GM18868 (cell line): ENCODE data around the gene SPSB1.
"Not testable (repeated sequence)": the region's sequence is repeated elsewhere in the genome, so short reads cannot be mapped to it uniquely, and the experiment has no call there.

Experiments
- ATAC-seq: cut with Tn5 transposase; IDR thresholded peaks from one replicate; pipeline ENCODE4 v1.9.1; 2021; ENCODE audit warnings: mild to moderate bottlenecking, moderate library complexity; ENCODE audit not compliant: unreplicated experiment

The SPSB1 gene

DNA sequence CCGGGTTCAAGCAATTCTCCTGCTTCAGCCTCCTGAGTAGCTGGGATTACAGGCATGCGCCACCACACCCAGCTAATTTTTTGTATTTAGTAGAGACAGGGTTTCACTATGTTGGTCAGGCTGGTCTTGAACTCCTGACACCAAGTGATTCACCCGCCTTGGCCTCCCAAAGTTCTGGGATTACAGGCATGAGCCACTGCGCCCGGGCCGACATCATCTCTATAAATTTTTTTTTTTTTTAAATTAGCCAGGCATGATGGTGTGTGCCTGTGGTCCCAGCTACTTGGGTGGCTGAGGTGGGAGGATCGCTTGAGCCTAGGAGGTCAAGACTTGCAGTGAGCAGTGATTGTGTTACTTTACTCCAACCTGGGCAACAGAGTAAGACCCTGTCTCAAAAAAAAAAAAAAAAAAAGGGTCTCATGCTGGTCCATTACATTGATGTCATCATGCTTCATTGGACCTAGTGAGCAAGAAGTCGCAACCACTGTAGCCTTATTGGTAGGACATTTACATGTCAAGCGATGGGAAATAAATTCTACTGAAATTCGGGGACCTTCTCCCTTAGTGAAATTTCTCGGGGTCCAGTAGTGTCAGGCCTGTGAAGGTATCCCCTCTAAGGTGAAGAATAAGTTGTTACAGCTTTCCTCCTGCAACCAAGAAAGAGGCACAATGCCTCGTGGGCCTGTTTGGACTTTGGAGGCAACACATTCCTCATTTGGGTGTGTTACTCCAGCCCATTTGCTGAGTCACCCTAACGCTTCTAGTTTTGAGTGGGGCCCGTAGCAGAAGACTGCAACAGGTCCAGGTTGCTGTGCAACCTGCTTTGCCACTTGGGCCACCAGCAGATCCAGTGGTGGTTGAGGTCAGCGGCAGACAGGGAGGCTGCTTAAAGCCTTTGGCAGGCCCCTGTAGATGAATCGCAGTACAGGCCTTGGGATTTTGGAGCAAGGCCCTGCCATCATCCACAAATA, 7.2 kb downstream of the SPSB1 start:
- not testable (repeated sequence) for ATAC-seq

DNA sequence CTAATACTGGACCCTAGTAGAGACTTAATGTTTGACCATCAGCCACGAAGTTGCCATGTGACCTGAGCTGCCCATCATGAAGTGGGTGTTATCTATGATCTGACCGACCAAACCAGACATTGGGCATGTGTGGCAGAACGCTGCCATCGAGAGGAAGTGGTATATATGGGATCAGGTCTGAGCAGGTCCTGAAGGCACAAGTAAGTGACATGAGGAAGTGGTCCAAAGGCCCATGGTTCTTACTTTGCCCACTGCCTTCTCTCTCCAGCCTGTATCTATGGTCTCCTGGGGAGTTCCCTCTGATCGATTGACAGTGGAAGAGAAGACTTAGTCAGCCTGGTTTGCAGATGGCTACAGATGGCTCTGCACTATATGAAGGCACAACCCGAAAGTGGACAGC, 7.9 kb downstream of the SPSB1 start:
- no peak for ATAC-seq

DNA sequence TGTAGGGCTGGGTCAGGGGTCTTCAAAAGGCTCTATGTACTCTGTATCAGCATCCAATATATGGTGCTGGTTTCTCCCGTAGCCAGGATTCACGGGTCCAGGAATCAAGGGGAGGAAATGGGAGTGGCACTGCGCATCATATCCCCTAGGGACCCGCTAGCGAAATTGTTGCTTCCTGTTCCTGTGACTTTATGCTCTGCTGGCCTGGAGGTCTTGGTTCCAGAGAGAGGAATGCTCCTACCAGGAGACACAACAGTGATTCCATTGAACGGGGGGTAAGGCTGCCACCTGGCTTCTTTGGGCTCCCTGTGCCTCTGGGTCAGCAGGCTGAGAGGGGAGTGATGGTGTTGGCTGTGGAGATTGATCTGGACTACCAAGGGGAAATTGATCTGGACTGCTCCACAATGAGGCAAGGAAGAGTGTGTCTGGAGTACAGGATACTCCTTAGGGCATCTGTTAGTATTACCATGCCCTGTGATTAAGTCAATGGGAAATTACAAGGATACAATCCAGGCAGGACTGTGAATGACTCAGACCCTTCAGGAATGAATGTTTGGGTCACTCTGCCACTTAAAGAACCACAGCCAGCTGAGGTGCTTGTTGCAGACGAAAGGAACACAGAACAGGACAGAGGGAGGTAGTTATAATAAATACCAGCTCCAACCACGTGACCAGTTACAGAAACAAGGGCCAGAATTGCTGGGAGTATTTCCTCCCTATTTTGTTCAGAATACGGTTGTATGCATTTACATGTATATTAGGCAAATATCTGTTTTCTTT, 10.2 kb downstream of the SPSB1 start:
- ATAC-seq: no peak

DNA sequence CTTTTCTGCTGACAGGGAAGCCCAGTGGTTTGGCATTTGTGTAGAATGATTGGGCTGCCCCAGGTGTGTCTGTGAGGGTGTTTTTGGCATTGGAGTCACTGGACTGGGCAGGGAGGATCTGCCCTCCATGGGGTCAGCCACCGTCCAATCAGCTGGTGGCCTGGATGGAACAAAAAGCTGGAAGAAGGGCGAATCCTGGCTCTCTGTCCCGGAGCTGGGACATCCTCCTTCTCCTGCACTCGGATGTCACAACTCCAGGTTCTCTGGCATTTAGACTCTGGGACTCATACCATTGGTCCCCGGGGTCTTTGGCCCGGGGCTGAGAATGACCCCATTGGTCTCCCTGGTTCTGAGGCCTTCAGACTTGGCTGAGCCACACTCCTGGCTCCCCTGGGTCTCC, 11.2 kb downstream of the SPSB1 start:
- ATAC-seq: no peak

DNA sequence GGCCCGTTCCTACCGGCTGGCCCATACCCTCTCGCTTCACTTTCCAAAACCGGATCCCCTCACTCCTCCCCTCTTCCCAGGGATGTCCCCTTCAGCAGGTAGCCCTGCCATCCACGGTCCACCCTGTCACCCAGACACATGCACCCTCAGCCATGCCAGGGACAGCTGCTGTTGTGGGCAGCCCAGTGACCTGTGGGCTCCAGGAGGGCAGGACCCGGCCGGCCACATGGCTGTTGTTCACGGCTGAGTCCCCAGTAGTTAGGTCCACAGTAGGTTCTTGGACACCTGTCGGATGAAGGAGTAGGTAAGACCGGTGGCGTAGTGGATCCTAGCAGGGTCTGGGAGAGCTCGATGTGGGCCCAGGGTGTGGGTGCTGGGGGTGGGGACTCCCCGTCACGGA, 12.5 kb downstream of the SPSB1 start:
- no peak for ATAC-seq

DNA sequence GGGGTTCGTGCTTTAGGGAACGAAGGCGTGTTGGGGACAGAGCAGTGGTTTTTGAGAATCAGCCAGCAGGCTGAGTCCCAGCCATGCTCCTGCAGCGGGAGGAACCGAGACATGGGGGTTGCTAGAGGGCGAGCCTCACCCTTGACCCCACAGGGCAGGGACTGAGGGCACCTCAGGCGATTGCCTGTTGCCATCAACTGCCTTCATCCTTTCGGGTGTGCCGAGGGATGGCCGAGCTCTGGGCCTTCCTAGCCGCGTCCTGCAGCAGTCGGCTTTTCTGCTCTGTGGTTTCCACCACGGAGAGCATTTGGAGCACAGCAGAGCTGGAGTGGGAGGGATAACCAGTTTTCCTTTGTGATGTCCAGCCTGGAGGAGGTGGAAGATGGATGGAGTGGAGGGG, 13.3 kb downstream of the SPSB1 start:
- no peak for ATAC-seq

DNA sequence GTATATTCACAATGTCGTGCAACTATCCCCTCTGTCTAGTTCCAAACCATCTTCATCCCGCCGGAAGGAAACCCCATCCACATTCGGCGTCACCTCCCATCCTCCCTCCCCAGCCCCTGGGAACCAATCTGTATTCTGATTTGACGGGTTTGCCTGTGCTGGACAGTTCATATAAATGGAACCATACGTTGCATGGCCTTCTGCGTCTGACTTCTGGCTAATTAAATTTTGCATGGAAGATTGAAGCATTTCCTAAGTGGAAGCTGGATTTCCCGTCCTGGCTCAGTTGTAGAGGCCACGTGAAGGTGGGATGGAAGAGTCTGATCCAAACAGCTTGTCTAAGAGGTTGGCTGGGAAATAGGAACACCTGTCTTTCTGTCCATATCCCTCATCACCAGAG, 14.6 kb downstream of the SPSB1 start:
- no peak for ATAC-seq

DNA sequence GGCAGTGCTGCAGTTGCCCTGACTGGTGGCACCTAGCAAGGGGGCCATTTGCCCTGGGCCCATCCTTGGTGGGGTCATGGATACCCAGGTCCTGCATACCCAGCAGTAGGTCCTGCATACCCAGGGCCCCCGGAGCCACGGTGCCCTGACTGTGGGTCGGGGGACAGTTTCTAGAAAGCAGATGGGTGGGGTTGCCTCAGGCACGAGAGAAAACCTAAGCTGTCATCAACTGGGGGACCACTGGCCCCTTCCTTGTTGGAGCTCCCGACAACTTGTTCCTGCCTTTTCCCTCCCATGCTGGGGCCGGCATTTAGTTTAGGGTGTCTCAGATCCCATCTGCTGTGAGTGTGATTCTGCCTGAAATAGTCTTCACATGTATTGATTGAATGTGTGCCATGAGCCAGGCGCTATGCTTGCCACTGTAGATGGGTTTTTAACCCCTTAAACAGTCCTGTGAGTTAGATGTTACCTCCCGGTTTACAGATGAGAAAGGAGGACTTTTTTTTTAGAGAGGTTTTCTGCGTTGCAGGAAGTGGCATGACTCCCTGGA, 15.6 kb downstream of the SPSB1 start:
- ATAC-seq: no peak

DNA sequence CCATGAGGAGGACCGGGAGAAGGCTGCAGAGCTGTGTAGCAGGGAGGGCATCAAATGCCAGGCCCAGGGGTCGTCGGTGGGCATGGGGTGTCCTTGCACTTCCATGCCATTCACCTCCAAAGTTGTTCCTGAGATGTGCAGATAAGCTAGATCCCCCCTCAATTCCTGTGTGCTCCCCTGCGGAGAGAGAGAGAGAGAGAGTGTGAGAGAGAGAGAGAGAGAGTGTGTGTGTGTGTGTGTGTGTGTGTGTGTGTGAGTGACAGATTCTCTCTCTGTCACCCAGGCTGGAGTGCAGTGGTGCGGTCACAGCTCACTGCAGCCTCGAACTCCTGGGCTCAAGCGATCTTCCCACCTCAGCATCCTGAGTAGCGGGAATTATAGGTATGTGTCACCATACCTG, 16.4 kb downstream of the SPSB1 start:
- no peak for ATAC-seq

DNA sequence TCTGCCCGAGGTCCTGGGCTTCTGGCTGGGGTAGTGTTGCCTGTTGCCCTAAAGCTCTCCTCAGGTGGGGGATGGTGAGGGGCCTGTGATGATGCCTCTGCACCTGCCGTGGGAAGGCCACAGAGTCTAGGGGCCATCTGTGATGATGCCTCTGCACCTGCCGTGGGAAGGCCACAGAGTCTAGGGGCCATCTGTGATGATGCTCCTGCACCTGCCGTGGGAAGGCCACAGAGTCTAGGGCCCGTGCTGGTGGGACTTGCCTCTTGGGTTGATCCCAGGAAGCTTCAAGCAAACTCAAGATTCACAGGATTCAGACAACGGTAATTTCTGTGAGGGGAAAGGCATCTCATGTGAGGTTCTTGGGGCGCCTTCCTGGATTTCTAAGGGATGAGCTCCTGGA, 17.3 kb downstream of the SPSB1 start:
- no peak for ATAC-seq

DNA sequence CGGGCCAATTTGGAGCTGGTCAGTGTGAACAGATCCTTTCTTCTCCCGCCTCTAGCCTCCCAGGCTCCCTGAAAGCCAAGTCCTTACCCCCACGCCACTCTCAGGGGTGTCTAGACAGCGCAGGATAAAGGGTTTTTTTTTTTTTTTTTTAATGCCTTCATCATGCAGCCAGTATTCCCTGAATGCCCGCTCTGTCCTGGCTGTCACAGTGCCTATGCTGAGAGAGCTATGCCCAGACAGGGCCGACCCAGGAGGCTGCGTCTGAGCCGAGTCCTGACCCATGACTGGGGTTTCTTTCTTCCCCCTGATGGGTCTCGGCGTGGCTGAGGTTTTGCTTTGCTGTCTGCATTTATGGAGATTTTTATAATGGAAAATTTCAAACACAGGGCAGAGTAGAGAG, 18.3 kb downstream of the SPSB1 start:
- ATAC-seq: no peak

DNA sequence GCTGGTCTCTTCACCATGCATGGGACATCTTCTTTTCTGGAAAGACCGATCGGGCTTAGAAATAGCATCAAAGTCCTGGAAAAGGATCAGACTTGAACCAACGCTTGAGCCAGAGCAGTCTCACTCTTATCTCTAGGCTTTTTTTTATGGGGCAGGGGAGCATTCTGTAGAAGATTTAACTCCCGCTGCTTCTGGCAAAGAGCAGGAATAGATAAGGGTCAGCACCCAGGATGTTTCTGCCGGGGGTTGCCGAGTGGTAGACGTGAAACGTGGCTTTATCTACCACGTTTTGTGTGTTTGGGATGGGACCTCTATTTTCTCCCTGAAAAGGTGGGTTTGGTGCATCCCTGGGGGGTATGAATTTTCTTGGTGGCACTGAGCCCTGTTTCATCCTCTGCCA, 18.8 kb downstream of the SPSB1 start:
- no peak for ATAC-seq

DNA sequence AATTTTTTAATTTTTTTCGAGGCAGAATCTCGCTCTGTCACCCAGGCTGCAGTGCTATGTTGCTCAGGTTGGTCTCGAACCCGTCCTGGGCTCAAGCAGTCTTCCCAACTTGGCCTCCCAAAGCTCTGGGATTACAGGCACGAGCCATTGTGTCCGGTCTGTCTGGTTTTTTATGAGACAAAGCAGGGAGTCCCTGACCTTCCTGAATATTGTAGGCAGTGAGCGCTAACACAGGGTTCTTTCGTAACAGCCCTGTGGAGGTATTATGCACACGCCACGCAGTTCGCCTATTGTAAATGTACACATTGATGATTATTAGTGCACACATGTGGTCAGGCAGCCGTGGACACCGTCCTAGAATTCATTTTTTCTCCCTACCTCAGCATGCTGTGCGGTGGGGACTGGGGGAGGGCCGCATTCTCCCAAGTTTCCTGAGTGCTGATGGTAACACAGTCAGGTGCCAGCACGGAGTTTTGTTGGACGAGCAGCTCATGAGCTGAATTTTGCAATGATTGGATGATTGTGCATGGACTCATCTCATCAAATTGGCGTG, 19.6 kb downstream of the SPSB1 start:
- ATAC-seq: no peak

DNA sequence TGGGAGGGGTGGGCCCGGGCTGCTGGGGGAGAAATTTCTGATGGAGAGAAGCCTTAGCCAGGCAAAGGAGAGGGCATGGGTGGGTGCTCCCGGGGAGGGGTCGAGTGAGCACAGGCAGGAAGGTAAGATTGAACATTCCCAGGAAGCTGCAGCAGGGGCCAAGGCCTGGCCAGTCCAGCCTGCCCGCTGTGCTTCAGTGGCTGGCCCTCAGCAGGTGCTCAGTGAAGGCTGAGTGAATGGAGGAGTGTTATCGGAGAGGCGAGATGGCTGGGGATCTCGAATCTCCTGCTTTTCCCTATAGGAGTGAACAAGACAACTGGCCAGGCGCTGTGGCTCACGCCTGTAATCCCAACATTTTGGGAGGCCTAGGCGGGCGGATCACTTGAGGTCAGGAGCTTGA, 20.9 kb downstream of the SPSB1 start:
- ATAC-seq: no peak

DNA sequence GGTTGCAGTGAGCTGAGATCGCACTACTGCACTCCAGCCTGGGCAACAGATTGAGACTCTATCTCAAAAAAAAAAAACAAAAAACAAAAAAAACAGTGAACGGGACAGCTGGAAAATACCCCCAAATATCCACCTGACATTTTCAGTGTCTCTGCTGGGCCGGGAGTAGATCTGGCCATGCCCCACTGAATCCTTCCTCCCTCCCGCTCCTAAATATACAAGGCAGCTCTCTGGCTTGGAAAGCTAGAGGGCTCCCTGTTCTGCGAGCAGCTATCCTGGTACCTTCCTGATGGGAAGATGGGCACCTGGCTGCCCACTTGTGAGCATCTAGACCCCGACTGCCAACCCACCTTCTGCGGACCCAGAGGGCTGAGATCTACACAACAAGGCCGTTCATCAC, 21.4 kb downstream of the SPSB1 start:
- ATAC-seq: no peak

DNA sequence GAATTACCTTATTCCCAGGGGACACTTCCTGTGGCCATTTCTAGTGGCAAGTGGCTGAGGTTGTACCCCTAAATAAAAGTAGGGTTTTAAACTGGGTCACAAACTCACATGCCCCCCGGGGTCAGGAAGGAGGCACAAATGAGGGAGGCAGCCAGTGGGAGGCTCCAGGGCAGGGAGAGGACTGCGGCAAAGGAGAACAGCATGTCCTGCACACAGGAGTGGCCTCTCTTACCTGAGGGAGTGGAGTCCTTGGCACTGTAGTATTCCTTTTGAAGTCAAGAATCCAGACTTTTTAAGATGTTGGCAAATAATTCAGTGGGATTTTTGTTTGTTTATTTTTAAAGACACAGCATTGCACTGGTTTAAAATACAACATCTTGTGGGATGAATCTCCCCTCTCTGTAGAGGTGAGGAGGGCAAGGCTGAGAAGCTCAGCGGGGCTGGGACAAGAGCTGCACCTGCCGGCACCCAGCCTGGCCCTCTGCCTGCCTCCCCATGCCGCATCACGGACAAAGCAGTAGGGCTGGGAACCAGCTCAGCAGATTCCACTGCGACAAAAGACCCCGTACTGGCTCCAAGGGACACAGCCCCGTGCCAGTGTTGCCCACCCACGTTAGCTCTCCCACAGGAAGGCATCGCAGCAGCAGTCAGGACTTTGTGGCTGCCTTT, 22.2 kb downstream of the SPSB1 start:
- ATAC-seq: no peak

DNA sequence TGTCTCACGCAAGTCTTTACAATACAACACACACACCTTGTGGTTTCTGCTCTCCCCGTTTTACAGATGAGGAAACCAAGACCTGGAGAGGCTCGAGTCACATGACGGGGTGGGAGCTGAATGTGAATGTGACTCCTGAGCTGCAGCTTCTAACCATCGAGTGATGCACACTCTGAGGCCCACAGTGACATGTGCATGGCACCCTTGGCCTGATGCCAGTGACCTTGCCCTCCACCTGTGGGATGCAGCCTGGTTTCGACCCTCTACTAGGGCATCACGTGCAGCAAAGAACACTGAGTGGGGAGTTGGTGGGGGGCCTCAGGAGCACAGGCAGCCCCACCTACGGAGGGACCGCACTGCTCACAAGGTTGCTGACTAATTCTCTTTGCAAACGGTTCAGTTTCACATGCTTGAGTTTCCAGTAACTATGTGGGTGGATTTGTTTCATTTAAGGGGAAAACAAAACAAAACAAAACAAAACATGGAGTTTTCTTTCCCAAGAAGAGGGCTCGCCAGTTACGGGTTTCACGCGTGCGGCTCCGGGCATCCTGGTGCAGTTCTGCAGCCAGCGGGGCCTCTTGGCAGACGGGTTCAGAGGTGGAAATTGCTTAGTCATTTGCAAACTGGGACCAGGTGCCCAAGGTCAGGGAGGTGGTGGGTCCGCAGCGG, 22.9 kb downstream of the SPSB1 start:
- ATAC-seq: no peak

DNA sequence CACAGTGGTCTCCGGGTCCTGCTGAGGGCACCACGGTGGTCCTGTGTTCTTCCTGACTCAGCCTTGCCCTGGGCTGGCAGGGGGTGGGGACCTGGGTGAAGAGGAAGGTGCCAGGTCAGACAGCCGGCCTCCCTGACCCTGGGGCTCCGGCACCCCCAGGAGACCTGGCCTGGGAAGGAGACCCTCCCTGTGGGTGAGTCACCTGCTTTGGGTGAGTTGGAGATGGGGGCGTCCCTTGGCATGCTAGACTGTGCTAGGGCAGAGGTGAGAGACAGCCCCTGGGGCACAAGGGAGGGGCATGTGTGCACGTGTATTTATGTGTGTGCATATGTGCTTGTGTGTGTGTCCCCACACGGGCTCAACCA, 23.4 kb downstream of the SPSB1 start:
- no peak for ATAC-seq

DNA sequence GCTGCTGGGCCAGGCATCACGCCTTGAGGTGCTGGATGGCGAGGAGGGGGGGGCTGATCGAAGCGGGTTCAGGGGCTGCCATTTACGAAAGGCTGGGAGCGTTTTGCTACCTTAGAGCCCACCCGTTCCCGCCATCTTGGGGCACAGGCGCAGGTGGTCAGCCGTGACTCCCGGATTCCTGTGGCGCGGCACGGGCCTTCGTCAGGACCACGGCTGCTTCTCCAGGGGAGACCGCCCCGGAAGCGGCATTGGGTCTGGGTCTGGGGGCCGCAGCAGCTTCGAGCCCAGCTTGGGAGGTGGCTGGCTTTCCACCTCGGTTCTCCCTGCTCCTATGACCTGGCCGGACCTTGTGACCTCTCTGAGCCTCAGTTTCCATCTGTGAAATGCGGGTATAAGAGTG, 23.8 kb downstream of the SPSB1 start:
- no peak for ATAC-seq

DNA sequence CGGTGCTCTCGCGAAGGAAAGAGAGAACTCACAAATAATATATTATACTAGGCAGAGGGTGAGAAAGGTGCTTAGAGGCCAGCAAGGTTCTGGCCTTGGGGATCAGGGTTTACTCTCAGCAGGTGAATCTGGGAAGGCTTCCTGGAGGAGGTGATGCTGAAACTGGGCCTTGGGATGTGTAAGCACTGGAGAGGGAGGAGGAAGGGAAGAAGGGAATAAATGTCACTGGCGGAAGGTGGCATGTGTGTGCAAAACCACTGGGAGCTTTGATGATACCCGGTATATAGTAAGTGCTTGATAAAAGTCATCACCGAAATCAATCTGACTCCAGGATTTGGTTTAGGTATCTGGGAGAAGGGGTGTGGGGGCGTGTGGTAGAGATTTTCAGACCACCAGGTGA, 24.4 kb downstream of the SPSB1 start:
- no peak for ATAC-seq
